AML-193 (cell line): ENCODE data around the gene SLC1A7.

Experiments
- DNase-seq, 2 experiments: peaks; one replicate each; lab custom pipeline; 2025; lab: John Stamatoyannopoulos, UW

SLC1A7 gene

GRCh38 chr1:53133261-53134041 lies 9.0 kb downstream of the SLC1A7 start:
- no peak for DNase-seq

- DNase-seq: no peak
These were observed 10.3 kb downstream of the SLC1A7 start for GRCh38 chr1:53132176-53132575.

- no peak for DNase-seq
These were observed 10.9 kb downstream of the SLC1A7 start for GRCh38 chr1:53131590-53131938.

- no peak for DNase-seq
These were observed 11.4 kb downstream of the SLC1A7 start for GRCh38 chr1:53130878-53131589.

- no peak for DNase-seq
These were observed 11.9 kb downstream of the SLC1A7 start for GRCh38 chr1:53130598-53130877.

- no peak for DNase-seq
These were observed 12.4 kb downstream of the SLC1A7 start for GRCh38 chr1:53129891-53130597.

GRCh38 chr1:53128401-53128800 lies 14.0 kb downstream of the SLC1A7 start:
- DNase-seq: no peak

- no peak for DNase-seq
These were observed 14.9 kb downstream of the SLC1A7 start for GRCh38 chr1:53127546-53127945.

GRCh38 chr1:53126495-53126894 lies 15.9 kb downstream of the SLC1A7 start:
- DNase-seq: no peak

- DNase-seq: no peak
These were observed 16.6 kb downstream of the SLC1A7 start for GRCh38 chr1:53125623-53126360.

GRCh38 chr1:53125122-53125521 lies 17.3 kb downstream of the SLC1A7 start:
- no peak for DNase-seq

GRCh38 chr1:53123453-53124140 lies 18.8 kb downstream of the SLC1A7 start:
- no peak for DNase-seq

GRCh38 chr1:53122961-53123413 lies 19.5 kb downstream of the SLC1A7 start:
- no peak for DNase-seq

GRCh38 chr1:53122201-53122885 lies 20.1 kb downstream of the SLC1A7 start:
- DNase-seq: no peak

- DNase-seq: no peak
These were observed 20.9 kb downstream of the SLC1A7 start for GRCh38 chr1:53121319-53122172.

GRCh38 chr1:53120659-53121058 lies 21.8 kb downstream of the SLC1A7 start:
- no peak for DNase-seq

GRCh38 chr1:53117836-53118235 lies 24.6 kb downstream of the SLC1A7 start:
- no peak for DNase-seq

- no peak for DNase-seq
These were observed 25.4 kb downstream of the SLC1A7 start for GRCh38 chr1:53116933-53117600.

GRCh38 chr1:53116307-53116810 lies 26.1 kb downstream of the SLC1A7 start:
- no peak for DNase-seq
